GM19351 (cell line): ENCODE results near the gene GNB1L.

ENCODE experiments used
- ATAC-seq: cut with Tn5 transposase; IDR thresholded peaks from one replicate; pipeline ENCODE4 v1.9.1; 2021; ENCODE audit warnings: mild to moderate bottlenecking, moderate library complexity; ENCODE audit not compliant: unreplicated experiment

Gene GNB1L

GRCh38 chr22:19765477-19766239 lies 89.0 kb downstream of the GNB1L start:
- ATAC-seq, result no peak

- no peak for ATAC-seq
These were observed 89.8 kb downstream of the GNB1L start for GRCh38 chr22:19764636-19765476.

- ATAC-seq, result no peak
These were observed 90.4 kb downstream of the GNB1L start for GRCh38 chr22:19764299-19764593.

- no peak for ATAC-seq
These were observed 91.0 kb downstream of the GNB1L start for GRCh38 chr22:19763458-19764298.

GRCh38 chr22:19762568-19763457 lies 91.9 kb downstream of the GNB1L start:
- ATAC-seq, result no peak

GRCh38 chr22:19761725-19762567 lies 92.7 kb downstream of the GNB1L start:
- ATAC-seq, result no peak

GRCh38 chr22:19760951-19761724 lies 93.5 kb downstream of the GNB1L start:
- ATAC-seq, result no peak

- no peak for ATAC-seq
These were observed 94.4 kb downstream of the GNB1L start, which contains the start of gene TBX1 for GRCh38 chr22:19760058-19760950. TBX1 (plus strand) TSS chr22:19760778; CDS start chr22:19760844, 66 bp downstream.

GRCh38 chr22:19759427-19760057 lies 95.1 kb downstream of the GNB1L start:
- ATAC-seq, result no peak

GRCh38 chr22:19758896-19759426 lies 95.7 kb downstream of the GNB1L start:
- no peak for ATAC-seq

GRCh38 chr22:19757985-19758895 lies 96.4 kb downstream of the GNB1L start:
- no peak for ATAC-seq

- no peak for ATAC-seq
These were observed 97.3 kb downstream of the GNB1L start for GRCh38 chr22:19757140-19757984.

- ATAC-seq, result no peak
These were observed 98.2 kb downstream of the GNB1L start for GRCh38 chr22:19756288-19757128.

GRCh38 chr22:19755722-19756287 lies 98.9 kb downstream of the GNB1L start:
- no peak for ATAC-seq
